Measurements from ENCODE around the gene SFTPB. TPM values are rescaled to one million over a fixed set of nuclear protein-coding genes. Genes with fewer than 3 reads are reported as not detected.

Gene SFTPB
- total and polyA plus RNA-seq, 4 donors, result not detected

DNA sequence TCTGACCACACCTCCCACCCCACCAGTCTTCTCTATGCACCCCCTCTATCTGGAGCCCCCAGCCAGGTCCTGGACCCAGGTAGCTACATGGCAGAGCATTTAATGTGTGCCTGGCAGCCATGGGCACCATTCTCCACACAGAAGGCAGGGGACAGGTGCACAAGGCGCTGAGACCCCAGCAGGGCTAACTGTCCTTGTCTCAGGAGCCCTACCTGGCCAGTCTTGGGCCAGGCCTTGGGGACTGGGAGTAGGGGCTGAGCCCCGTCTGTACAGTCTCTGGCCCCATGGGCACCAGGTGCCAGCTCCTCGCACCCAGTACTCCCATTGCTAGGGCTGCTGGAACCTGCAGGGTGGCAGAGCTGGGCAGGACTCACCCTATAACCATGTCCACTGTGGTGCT is 29.1 kb upstream of the SFTPB start:
- Histone ChIP-seq H3K4me1 (ENCODE audit: control insufficient read depth in 4 of 4, insufficient read depth in 4 of 4, low read length in 3 of 4) (no peaks in the 10 kb centered on the region), H3K27ac (ENCODE audit: low read depth in 1 of 2, low read length in 2 of 2) (no peak overlapping the region), H3K4me3 (ENCODE audit: low read depth in 1 of 3, low read length in 3 of 3) (no peak overlapping the region), H3K36me3 (ENCODE audit: control insufficient read depth in 4 of 4, insufficient read depth in 3 of 4, low read depth in 1 of 4, low read length in 3 of 4) (no peaks in the 10 kb centered on the region), H3K27me3 (ENCODE audit: control insufficient read depth in 4 of 4, insufficient read depth in 4 of 4, low read length in 3 of 4) (no peaks in the 10 kb centered on the region), H3K9ac (ENCODE audit: low read depth in 1 of 2, low read length in 2 of 2) (no peak overlapping the region), H3K9me3 (ENCODE audit: control insufficient read depth in 4 of 4, low read length in 3 of 4) (no peaks in the 10 kb centered on the region)
- TF ChIP-seq, protein P1, sequence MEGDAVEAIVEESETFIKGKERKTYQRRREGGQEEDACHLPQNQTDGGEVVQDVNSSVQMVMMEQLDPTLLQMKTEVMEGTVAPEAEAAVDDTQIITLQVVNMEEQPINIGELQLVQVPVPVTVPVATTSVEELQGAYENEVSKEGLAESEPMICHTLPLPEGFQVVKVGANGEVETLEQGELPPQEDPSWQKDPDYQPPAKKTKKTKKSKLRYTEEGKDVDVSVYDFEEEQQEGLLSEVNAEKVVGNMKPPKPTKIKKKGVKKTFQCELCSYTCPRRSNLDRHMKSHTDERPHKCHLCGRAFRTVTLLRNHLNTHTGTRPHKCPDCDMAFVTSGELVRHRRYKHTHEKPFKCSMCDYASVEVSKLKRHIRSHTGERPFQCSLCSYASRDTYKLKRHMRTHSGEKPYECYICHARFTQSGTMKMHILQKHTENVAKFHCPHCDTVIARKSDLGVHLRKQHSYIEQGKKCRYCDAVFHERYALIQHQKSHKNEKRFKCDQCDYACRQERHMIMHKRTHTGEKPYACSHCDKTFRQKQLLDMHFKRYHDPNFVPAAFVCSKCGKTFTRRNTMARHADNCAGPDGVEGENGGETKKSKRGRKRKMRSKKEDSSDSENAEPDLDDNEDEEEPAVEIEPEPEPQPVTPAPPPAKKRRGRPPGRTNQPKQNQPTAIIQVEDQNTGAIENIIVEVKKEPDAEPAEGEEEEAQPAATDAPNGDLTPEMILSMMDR (IDR thresholded peaks at IDR 0.05; ENCODE audit: low read depth, low read length, missing input control), result no peak
- TF ChIP-seq RAD21 (IDR thresholded peaks at IDR 0.05) (no peak), EGR1 (IDR thresholded peaks at IDR 0.05; ENCODE audit: low read depth in 2 of 2) (no peak), JUND (IDR thresholded peaks at IDR 0.05) (no peak), RXRA (IDR thresholded peaks at IDR 0.05) (no peak), NR2F2 (IDR thresholded peaks at IDR 0.05) (no peak), GABPA (IDR thresholded peaks at IDR 0.05 in 1 of 2, conservative IDR thresholded peaks at IDR 0.05 in 1 of 2) (no peak), YY1 (IDR thresholded peaks at IDR 0.05) (no peak), REST (IDR thresholded peaks at IDR 0.05) (no peak), TAF1 (conservative IDR thresholded peaks at IDR 0.05) (no peak)
- TF ChIP-seq, protein P2, sequence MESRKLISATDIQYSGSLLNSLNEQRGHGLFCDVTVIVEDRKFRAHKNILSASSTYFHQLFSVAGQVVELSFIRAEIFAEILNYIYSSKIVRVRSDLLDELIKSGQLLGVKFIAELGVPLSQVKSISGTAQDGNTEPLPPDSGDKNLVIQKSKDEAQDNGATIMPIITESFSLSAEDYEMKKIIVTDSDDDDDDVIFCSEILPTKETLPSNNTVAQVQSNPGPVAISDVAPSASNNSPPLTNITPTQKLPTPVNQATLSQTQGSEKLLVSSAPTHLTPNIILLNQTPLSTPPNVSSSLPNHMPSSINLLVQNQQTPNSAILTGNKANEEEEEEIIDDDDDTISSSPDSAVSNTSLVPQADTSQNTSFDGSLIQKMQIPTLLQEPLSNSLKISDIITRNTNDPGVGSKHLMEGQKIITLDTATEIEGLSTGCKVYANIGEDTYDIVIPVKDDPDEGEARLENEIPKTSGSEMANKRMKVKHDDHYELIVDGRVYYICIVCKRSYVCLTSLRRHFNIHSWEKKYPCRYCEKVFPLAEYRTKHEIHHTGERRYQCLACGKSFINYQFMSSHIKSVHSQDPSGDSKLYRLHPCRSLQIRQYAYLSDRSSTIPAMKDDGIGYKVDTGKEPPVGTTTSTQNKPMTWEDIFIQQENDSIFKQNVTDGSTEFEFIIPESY (IDR thresholded peaks at IDR 0.05), result no peak
- WGBS, result 92% methylated on average over 3 of the region's 3 CpGs
- DNase-seq (ENCODE audit: low spot score), result no peak

DNA sequence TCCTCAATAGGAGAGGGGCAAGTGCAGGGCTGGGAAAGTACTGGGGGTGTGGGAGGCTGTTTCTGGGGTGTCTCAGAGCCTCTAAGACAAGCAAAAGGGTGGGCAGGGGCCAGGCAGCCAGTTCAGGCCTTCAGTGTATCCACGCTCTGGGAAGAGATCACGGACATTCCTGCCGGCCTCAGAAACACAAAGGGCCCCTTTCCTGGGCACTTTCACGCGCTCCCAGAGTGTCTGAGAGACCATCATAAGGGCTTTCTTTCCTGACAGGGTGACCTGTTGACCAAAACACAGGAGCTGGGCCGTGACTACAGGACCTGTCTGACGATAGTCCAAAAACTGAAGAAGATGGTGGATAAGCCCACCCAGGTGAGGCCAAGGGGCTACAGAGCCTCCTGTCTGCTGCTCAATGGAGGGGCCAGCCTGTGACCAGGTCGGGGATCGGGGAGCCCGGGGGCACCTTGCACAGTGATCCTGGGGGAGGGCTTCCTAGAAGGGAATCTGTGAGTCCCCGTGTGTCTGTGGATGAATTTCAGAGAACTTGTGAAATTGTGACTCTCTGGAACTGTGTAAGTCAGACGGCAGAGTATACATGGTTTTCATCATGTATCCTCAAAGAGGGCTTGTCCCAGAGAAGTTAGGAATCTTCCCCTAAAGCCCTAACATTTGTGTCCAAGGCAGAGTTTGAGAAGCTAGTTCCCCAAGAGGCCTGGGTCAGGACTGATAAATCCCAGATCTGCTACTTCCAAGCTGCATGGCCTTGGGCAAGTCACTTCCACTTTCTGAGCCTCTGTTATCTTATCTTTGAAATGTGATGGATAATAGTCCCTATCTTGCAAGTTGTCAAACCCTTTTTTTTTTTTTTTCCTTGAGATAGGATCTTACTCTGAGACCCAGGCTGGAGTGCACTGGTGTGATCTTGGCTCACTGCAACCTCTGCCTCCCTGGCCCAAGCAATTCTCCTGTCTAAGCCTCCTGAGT is 28.0 kb upstream of the SFTPB start:
- no peak for DNase-seq (ENCODE audit: low spot score)
- Histone ChIP-seq H3K27ac (ENCODE audit: low read depth in 1 of 2, low read length in 2 of 2) (no peak overlapping the region), H3K36me3 (ENCODE audit: control insufficient read depth in 4 of 4, insufficient read depth in 3 of 4, low read depth in 1 of 4, low read length in 3 of 4) (no peaks in the 10 kb centered on the region), H3K9ac (ENCODE audit: low read depth in 1 of 2, low read length in 2 of 2) (no peak overlapping the region), H3K4me1 (ENCODE audit: control insufficient read depth in 4 of 4, insufficient read depth in 4 of 4, low read length in 3 of 4) (no peaks in the 10 kb centered on the region), H3K27me3 (ENCODE audit: control insufficient read depth in 4 of 4, insufficient read depth in 4 of 4, low read length in 3 of 4) (no peaks in the 10 kb centered on the region), H3K9me3 (ENCODE audit: control insufficient read depth in 4 of 4, low read length in 3 of 4) (no peaks in the 10 kb centered on the region), H3K4me3 (ENCODE audit: low read depth in 1 of 3, low read length in 3 of 3) (no peak overlapping the region)
- no peak for TF ChIP-seq REST (IDR thresholded peaks at IDR 0.05)
- no peak for TF ChIP-seq NR2F2 (IDR thresholded peaks at IDR 0.05)
- no peak for TF ChIP-seq SP1 (IDR thresholded peaks at IDR 0.05)
- no peak for TF ChIP-seq RAD21 (IDR thresholded peaks at IDR 0.05)
- TF ChIP-seq, protein P2 (IDR thresholded peaks at IDR 0.05), result no peak
- 94% methylated on average over 12 of the region's 12 CpGs for WGBS

Measured in liver (tissue), 9 donors.